ENCODE measurements around the gene ZDHHC14. TPM values are rescaled to one million over a fixed set of nuclear protein-coding genes. Genes with fewer than 3 reads are reported as not detected.
"Not testable (repeated sequence)": the region's sequence is repeated elsewhere in the genome, so short reads cannot be mapped to it uniquely, and the experiment has no call there.

Gene ZDHHC14
- total RNA-seq, 1 donor = 7.9 TPM

DNA sequence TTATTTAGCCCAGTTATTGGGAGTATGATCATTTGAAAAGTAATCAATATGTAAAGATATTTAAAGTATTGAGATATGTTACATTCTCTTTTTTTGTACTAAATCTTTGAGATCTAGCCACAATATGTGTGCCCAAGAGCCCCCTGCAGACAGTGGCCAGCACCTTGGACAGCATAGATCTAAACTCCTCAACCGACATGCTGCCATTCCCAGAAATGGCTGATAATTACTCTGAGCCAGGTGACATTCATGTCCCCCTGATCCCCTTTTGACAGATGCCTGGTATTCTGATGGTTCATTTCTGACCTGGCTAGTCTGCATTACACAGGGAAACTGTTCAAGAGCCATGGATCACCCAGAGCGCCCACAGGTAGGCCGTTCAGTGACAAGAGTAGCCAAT lies 177.1 kb downstream of the ZDHHC14 start:
- no peak for DNase-seq (ENCODE audit: low read depth)
- H3K4me3 ChIP-seq (ENCODE audit: low read depth, low read length) = no peak overlapping the region
- TF ChIP-seq, protein P1, sequence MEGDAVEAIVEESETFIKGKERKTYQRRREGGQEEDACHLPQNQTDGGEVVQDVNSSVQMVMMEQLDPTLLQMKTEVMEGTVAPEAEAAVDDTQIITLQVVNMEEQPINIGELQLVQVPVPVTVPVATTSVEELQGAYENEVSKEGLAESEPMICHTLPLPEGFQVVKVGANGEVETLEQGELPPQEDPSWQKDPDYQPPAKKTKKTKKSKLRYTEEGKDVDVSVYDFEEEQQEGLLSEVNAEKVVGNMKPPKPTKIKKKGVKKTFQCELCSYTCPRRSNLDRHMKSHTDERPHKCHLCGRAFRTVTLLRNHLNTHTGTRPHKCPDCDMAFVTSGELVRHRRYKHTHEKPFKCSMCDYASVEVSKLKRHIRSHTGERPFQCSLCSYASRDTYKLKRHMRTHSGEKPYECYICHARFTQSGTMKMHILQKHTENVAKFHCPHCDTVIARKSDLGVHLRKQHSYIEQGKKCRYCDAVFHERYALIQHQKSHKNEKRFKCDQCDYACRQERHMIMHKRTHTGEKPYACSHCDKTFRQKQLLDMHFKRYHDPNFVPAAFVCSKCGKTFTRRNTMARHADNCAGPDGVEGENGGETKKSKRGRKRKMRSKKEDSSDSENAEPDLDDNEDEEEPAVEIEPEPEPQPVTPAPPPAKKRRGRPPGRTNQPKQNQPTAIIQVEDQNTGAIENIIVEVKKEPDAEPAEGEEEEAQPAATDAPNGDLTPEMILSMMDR (IDR thresholded peaks at IDR 0.05; ENCODE audit: insufficient read depth, low read length) = no peak

DNA sequence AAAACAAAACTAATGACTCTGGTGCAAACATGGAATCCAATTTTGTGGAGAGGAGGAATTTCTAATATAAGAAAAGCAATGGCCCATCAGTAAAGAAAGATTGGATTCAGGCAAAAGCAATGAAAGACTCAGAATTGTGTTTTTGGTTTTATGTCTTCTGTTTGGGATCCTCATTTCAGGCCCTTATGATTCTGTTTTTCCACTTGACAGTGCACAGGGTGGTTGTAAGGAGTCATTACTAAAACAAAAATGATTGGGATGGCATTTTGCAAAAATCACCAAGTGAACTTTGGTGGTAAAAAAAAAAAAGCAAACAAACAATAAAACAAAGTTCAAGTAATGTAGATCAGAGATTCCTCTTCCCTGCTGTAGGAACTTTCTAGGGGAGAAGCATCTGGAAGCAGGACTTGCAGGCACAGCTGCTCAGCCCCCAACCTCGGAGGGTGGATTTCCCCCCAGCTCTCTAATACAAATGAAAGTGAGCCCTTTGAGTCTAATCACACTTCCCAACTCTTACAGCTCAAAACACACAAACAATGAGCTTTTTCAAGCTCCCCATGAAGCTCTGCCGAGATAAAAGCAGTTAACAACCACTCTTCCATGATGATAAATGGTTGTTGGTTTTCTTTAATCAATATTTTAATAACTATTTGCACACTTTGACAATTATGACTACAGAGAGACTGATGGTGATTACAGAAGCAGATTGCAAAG lies 177.7 kb downstream of the ZDHHC14 start:
- TF ChIP-seq, protein P1 (IDR thresholded peaks at IDR 0.05; ENCODE audit: insufficient read depth, low read length) = no peak
- DNase-seq (ENCODE audit: low read depth) = no peak
- no peak overlapping the region for H3K4me3 ChIP-seq (ENCODE audit: low read depth, low read length)

DNA sequence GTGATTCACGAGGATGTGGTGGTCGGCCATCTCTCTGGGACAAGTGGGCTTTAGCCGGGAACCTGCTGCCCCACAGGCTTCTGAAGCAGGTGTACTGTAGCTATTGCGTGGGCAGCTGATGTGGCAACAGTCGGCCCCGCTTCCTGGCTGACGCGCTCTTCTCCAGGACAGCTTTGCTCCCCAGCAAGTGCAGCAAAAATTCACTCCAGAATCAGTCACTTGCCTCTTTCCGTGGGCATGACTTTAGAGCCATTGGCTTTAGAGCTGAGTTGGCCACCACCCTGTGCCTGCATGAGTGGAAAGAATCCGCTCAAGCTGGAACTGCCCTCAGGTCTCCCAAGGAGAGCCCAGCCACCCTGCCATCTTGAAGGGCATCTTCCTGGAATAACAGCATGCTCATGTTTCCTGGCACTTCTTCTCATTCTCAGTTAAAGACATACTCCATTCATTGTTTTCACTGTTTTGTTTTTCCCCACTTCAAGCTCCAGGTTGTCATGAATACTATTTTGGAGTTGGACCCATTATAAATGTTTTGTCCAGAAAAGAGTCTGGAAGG lies 178.3 kb downstream of the ZDHHC14 start:
- no peak overlapping the region for H3K4me3 ChIP-seq (ENCODE audit: low read depth, low read length)
- no peak for DNase-seq (ENCODE audit: low read depth)
- TF ChIP-seq, protein P1 (IDR thresholded peaks at IDR 0.05; ENCODE audit: insufficient read depth, low read length) = no peak

DNA sequence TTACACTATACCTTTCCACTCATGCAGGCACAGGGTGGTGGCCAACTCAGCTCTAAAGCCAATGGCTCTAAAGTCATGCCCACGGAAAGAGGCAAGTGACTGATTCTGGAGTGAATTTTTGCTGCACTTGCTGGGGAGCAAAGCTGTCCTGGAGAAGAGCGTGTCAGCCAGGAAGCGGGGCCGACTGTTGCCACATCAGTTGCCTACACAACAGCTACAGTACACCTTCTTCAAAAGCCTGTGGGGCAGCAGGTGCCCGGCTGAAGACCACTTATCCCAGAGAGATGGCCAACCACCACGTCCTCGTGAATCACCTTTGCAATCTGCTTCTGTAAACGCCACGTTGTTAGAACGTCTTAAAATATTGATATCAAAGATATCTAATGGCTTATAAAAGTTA lies 179.1 kb downstream of the ZDHHC14 start:
- not testable (repeated sequence) for H3K4me3 ChIP-seq (ENCODE audit: low read depth, low read length); DNase-seq (ENCODE audit: low read depth)

DNA sequence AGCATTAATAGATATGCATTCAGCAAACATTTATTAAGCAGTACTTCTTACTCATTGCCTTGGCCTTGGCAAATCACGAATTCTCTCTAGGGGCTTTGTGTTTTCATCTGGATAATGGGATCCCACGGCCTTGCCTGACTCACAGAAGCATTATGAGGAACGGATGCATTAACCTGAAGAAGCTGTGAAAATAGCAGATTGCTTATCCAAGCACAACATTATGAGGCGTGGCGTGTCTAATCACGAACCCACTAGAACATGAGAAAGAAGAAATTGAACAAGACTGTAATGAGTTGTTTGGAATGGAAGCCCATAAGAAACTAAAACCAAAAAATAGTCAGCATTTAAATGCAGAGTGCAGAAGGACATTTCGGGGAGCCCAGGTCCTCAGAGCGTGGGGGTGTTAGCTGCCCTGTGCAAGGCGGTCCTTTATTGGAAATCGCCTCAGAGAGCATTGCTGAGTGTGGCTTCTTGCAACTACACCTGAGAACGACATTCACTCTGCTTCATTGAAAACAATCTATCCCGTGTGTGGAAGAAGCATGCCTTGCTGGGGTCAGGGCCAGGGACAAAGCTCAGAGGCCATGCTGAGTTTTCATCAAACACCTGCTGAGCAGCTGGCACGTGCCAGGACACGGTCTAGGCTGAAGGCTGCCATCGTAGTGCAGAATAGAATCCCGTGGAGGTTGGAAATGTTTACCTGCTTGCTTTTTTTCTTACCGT lies 179.9 kb downstream of the ZDHHC14 start:
- TF ChIP-seq, protein P1 (IDR thresholded peaks at IDR 0.05; ENCODE audit: insufficient read depth, low read length) = no peak
- H3K4me3 ChIP-seq (ENCODE audit: low read depth, low read length) = no peak overlapping the region
- no peak for DNase-seq (ENCODE audit: low read depth)

DNA sequence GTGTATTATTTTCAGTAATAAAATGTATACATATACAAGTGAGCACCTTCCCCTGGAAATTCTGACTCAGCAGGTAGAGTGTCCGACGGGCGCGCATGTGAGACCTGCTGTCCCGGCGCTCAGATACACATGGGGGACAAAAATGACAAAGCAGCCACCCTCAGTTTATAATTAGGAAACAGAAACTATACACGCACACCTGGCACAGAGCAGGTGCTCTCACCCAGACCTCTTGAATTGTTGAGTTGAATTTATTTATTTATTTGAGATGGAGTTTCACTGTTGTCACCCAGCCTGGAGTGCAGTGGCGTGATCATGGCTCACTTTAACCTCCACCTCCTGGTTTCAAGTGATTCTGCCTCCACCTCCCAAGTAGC lies 180.4 kb downstream of the ZDHHC14 start:
- no peak overlapping the region for H3K4me3 ChIP-seq (ENCODE audit: low read depth, low read length)
- TF ChIP-seq, protein P1 (IDR thresholded peaks at IDR 0.05; ENCODE audit: insufficient read depth, low read length) = no peak
- no peak for DNase-seq (ENCODE audit: low read depth)
